ENCODE results near the gene TRIM28. TPM values are rescaled to one million over a fixed set of nuclear protein-coding genes. Genes with fewer than 3 reads are reported as not detected.
"Not testable (repeated sequence)": the region's sequence is repeated elsewhere in the genome, so short reads cannot be mapped to it uniquely, and the experiment has no call there.

The TRIM28 gene
- total RNA-seq, 2 donors from 2014 or later: 99.6 to 207 TPM

- peak; percentile 94 for DNase-seq (ENCODE audit: low spot score)
- peaks cover 0 to 19% of the 10 kb centered on the region in 2 donors for H3K4me1 ChIP-seq
- peaks cover 10% of the 10 kb centered on the region for H3K36me3 ChIP-seq
- H3K27ac ChIP-seq: peak overlapping the region; percentile 96 to 98
- peak overlapping the region; percentile 61 to 78 for H3K4me3 ChIP-seq
- H3K9me3 ChIP-seq: no peaks in the 10 kb centered on the region
- TF ChIP-seq CTCF (IDR thresholded peaks at IDR 0.05): no peak
- no peaks in the 10 kb centered on the region for H3K27me3 ChIP-seq
These were observed 31.5 kb downstream of the TRIM28 start for GRCh38 chr19:58575183-58576041.

- H3K4me3 ChIP-seq; H3K9me3 ChIP-seq; H3K27me3 ChIP-seq; H3K27ac ChIP-seq; DNase-seq (ENCODE audit: low spot score): not testable (repeated sequence)
- Histone ChIP-seq H3K4me1 (peaks cover 0 to 22% of the 10 kb centered on the region in 2 donors), H3K36me3 (peaks cover 13% of the 10 kb centered on the region)
These were observed 33.7 kb downstream of the TRIM28 start for GRCh38 chr19:58577581-58577980.

GRCh38 chr19:58578012-58578925, 34.4 kb downstream of the TRIM28 start:
- H3K9me3 ChIP-seq: no peaks in the 10 kb centered on the region
- H3K4me3 ChIP-seq: no peak overlapping the region
- DNase-seq (ENCODE audit: low spot score): peak; percentile 55
- TF ChIP-seq CTCF (IDR thresholded peaks at IDR 0.05): no peak
- no peak overlapping the region for H3K27ac ChIP-seq
- peaks cover 20% of the 10 kb centered on the region for H3K36me3 ChIP-seq
- peaks cover 0 to 22% of the 10 kb centered on the region in 2 donors for H3K4me1 ChIP-seq
- no peaks in the 10 kb centered on the region for H3K27me3 ChIP-seq

GRCh38 chr19:58579473-58580142, 35.7 kb downstream of the TRIM28 start:
- no peaks in the 10 kb centered on the region for H3K9me3 ChIP-seq
- DNase-seq (ENCODE audit: low spot score): no peak
- no peak overlapping the region for H3K4me3 ChIP-seq
- H3K36me3 ChIP-seq: peaks cover 29% of the 10 kb centered on the region
- no peak overlapping the region for H3K27ac ChIP-seq
- no peaks in the 10 kb centered on the region for H3K27me3 ChIP-seq
- no peak for TF ChIP-seq CTCF (IDR thresholded peaks at IDR 0.05)
- peaks cover 0 to 12% of the 10 kb centered on the region in 2 donors for H3K4me1 ChIP-seq

- DNase-seq (ENCODE audit: low spot score): peak; percentile 92
- no peaks in the 10 kb centered on the region for H3K27me3 ChIP-seq
- H3K36me3 ChIP-seq: peaks cover 29% of the 10 kb centered on the region
- H3K4me1 ChIP-seq: peaks cover 0 to 11% of the 10 kb centered on the region in 2 donors
- TF ChIP-seq CTCF (IDR thresholded peaks at IDR 0.05): peak; percentile 83 to 93
- no peak overlapping the region for H3K4me3 ChIP-seq
- no peaks in the 10 kb centered on the region for H3K9me3 ChIP-seq
- H3K27ac ChIP-seq: peak overlapping the region; percentile 64
These were observed 37.6 kb downstream of the TRIM28 start for GRCh38 chr19:58581227-58582141.

All from right atrium auricular region (tissue), 2 donors.